Lower leg skin (tissue), 4 donors: ENCODE data around the gene SEC31A. TPM values are rescaled to one million over a fixed set of nuclear protein-coding genes. Genes with fewer than 3 reads are reported as not detected.

Experiments used
- DNase-seq, 2 donors: peaks; one replicate each; pipeline ENCODE4 v3.0.0-alpha.2; 2019; ENCODE audit warnings: low spot score in 2 of 2
- H3K4me3 ChIP-seq: fragments of 200-600 bp; sonication (generic); 2 replicates; pipeline ENCODE4 v1.5.1; 2017; ENCODE audit warnings: mild to moderate bottlenecking, low read depth; ENCODE audit not compliant: poor library complexity, severe bottlenecking
- POLR2A ChIP-seq, 2 donors: fragments of 450-650 bp; IDR thresholded peaks; one replicate each; pipeline ENCODE4 v1.6.1; 2016 to 2017; ENCODE audit warnings: antibody characterized with exemption in 2 of 2, mild to moderate bottlenecking in 1 of 2, moderate library complexity in 1 of 2
- WGBS, 2 donors: methylation state at CpG; one replicate each; pipeline ENCODE4 v1.1.5; 2018; 5-methylcytosine and 5-hydroxymethylcytosine counted together
- intact Hi-C: fragments of 100-400 bp; cut with DNase I; formaldehyde crosslinking; loops from one replicate; pipeline ENCODE4 v1.15.0; 2023; ENCODE audit warnings: low total_unique reads
- total RNA-seq, 4 donors: library from RNA; depleted of rRNA; stranded (reverse); fragments of >200 nt; gene quantifications; one replicate each; pipeline ENCODE4 v1.1.0, GENCODE V29; 2016
- TF ChIP-seq, protein P1 (sequence below), 3 donors: fragments of 450-650 bp; IDR thresholded peaks; one replicate each; pipeline ENCODE4 v1.5.1; 2016; ENCODE audit warnings: antibody characterized with exemption in 3 of 3, mild to moderate bottlenecking in 3 of 3, moderate library complexity in 2 of 3

The SEC31A gene
- total RNA-seq, 4 donors from 2014 or later, result 100 to 166 (median 118) TPM

DNA sequence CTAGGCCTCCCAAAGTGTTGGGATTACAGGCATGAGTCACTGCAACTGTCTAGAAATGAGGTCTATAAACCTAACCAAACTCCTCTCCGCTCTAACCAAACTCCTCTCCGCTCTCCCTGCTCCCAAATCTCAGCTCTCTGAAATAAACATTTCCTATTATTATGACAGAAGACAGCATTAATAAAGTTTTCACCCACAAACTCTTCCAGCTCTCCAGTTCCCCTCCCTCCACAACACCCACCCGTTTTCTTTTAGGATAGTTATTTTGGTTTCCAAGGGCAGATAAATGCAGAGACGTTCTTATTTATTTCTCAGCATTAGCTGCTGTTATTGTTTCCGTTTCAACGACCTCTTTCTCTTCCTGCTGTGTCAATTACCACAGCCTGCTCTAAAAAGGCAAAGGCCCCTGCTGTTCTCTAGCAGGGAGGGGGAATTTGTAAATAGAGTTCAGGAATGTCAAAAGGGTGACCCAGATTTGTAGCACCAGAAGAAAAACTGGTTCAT, 79.1 kb downstream of the SEC31A start:
- TF ChIP-seq, protein P1, sequence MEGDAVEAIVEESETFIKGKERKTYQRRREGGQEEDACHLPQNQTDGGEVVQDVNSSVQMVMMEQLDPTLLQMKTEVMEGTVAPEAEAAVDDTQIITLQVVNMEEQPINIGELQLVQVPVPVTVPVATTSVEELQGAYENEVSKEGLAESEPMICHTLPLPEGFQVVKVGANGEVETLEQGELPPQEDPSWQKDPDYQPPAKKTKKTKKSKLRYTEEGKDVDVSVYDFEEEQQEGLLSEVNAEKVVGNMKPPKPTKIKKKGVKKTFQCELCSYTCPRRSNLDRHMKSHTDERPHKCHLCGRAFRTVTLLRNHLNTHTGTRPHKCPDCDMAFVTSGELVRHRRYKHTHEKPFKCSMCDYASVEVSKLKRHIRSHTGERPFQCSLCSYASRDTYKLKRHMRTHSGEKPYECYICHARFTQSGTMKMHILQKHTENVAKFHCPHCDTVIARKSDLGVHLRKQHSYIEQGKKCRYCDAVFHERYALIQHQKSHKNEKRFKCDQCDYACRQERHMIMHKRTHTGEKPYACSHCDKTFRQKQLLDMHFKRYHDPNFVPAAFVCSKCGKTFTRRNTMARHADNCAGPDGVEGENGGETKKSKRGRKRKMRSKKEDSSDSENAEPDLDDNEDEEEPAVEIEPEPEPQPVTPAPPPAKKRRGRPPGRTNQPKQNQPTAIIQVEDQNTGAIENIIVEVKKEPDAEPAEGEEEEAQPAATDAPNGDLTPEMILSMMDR (IDR thresholded peaks at IDR 0.05), result no peak
- TF ChIP-seq POLR2A (IDR thresholded peaks at IDR 0.05), result no peak
- intact Hi-C loops, result no loop called here
- no peak overlapping the region for H3K4me3 ChIP-seq
- WGBS, 2 donors, result 30 to 38% methylated on average over 6 of the region's 6 CpGs
- DNase-seq, result no peak

DNA sequence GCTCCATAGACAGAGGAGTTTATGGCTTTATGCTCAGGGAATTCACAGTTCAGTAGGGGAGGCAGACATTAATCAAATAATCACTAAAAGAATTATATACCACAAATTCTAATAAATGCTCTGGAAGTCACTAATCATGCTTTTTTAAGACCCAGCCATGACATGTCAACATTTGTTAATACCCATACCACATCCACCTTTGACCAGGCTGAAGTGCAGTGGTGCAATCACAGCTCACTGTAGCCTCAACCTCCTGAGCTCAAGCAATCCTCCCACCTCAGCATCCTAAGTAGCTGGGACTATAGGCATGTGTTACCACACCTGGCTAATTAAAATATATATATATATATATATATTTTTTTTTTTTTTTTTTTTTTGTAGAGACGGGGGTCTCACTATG, 79.6 kb downstream of the SEC31A start:
- intact Hi-C loops, result no loop called here
- TF ChIP-seq, protein P1 (IDR thresholded peaks at IDR 0.05), result no peak
- no peak for TF ChIP-seq POLR2A (IDR thresholded peaks at IDR 0.05)
- whole genome bisulfite sequencing, 2 donors, result 88% methylated on average over 1 of the region's 1 CpG; no CpG with 5 or more reads in 1 of the 2 donors
- DNase-seq, result no peak
- H3K4me3 ChIP-seq, result no peak overlapping the region

DNA sequence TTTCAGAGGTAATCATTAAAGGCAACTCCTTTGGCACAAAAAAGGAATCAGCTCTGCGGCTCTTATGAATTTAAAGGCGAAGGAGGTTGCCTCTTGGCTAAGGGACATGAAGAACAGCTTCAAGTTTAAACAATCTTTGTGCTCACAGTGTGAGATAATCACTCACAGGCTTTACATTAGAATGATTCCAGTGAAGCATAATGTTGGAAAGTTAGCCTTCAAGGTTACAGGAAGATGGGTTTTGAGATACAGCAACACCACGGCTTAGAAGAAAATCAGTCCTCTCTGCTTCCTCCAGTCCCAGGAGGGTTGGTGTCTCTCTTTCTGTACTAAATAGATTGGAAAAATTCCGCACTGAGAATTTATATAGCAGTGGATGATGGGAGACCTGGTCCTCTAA, 80.8 kb downstream of the SEC31A start:
- TF ChIP-seq POLR2A (IDR thresholded peaks at IDR 0.05), result no peak
- TF ChIP-seq, protein P1 (IDR thresholded peaks at IDR 0.05), result no peak
- intact Hi-C loops, result no loop called here
- no peak for DNase-seq
- no peak overlapping the region for H3K4me3 ChIP-seq
- 47 to 50% methylated on average over 4 of the region's 4 CpGs for WGBS, 2 donors

DNA sequence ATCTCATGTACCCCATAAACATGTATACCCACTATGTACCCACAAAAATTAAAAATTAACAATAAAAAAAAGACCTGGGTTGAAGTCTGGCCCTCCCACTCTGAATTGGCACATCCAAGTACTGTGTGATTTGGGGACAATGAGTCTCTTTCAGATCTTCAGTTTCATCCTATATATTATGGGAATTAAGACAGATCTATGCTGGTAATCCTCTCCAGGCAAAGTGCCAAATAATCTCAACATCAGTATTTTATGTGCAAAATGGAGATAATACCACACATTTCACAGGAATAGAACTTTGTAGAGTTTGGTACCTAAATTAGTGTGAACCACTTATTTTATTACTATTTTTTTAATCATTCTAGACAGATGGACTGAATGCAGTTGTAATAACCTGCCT, 81.3 kb downstream of the SEC31A start:
- intact Hi-C loops, result no loop called here

DNA sequence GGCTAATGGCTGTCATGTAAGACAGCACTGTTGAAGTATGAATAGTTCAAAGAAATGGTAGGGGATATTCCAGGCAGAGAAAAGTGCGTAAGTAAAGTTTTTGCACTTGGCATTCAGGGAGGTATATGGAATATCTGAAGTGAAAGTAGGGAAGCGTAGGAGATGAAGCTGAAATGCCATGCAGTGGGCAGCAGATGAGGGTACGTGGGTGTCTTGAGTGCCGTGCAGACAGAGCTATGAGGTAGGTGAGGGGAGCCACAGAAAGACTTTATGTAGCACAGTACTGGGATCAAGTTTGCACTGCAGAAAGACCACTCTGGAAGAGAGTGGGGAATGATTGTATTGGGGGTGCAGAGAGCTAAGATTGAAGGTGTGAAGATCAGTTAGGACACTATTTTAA, 87.2 kb downstream of the SEC31A start:
- TF ChIP-seq POLR2A (IDR thresholded peaks at IDR 0.05), result no peak
- TF ChIP-seq, protein P1 (IDR thresholded peaks at IDR 0.05), result no peak
- H3K4me3 ChIP-seq, result no peak overlapping the region
- 90 to 91% methylated on average over 4 of the region's 4 CpGs for WGBS, 2 donors
- no peak for DNase-seq
- intact Hi-C loops, result no loop called here

More for the DNA sequence above, 81.3 kb downstream of the SEC31A start:
- TF ChIP-seq POLR2A (IDR thresholded peaks at IDR 0.05), result no peak
- no peak overlapping the region for H3K4me3 ChIP-seq
- DNase-seq, result no peak

DNA sequence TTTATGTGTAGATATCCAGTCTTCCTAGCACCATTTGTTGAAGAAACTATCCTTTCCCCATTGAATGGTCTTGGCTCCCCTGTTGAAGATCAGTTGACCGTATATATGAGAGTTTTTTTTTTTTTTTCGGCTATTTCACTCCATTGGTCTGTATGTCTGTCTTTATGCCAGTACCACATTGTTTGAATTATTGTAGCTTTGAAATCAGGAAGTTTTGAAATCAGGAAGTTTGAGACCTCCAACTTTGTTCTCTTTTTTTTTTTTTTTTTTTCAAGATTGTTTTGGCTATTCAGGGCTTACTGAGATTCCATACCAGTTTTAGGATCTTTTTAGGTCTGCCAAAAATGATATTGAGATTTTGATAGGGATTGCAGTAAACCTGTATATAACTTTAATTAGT, 88.0 kb downstream of the SEC31A start:
- intact Hi-C loops, result no loop called here
- H3K4me3 ChIP-seq, result no peak overlapping the region
- WGBS, 2 donors, result 62 to 69% methylated on average over 2 of the region's 2 CpGs
- TF ChIP-seq, protein P1 (IDR thresholded peaks at IDR 0.05), result no peak
- TF ChIP-seq POLR2A (IDR thresholded peaks at IDR 0.05), result no peak
- DNase-seq, result no peak
